K562 (cell line): ENCODE data around the gene JPH3. TPM values are rescaled to one million over a fixed set of nuclear protein-coding genes. Genes with fewer than 3 reads are reported as not detected.
A peak's percentile ranks its signal among the peaks of the same experiment; 100 is the strongest.

Source experiments
- ATAC-seq: fragments of 200-7000 bp; cut with Tn5 transposase; 3 replicates; pipeline ENCODE4 v1.9.1; 2020; ENCODE audit warnings: moderate library complexity
- BruUV-seq: library from RNA; stranded (reverse); fragments of 400-500 nt; replicated peaks from 2 replicates; lab custom pipeline; 2021; lab: Mats Ljungman, UMichigan
- CTCF ChIA-PET: fragments of 300-600 bp; formaldehyde crosslinking; extraction: SDS; loops from one replicate; lab custom pipeline; 2021; ENCODE audit warnings: low intra/inter-chr PET ratio; lab: Yijun Ruan, JAX
- POLR2A ChIA-PET: fragments of 300-600, 350-650 bp; sonication (Branson Sonifier 250); formaldehyde crosslinking; extraction: SDS; loops from one replicate; lab custom pipeline; 2021; ENCODE audit warnings: antibody characterized with exemption, inconsistent platforms; lab: Yijun Ruan, JAX
- DNase-seq, 4 experiments: peaks; one replicate each; pipeline versions ENCODE4 v3.0.0 to v3.0.0-alpha.2; 2011 to 2018; ENCODE audit warnings: low spot score in 3 of 4, mixed read lengths in 3 of 4; ENCODE audit errors: extremely low read depth in 1 of 4
- FAIRE-seq: peaks from 2 replicates; lab custom pipeline; 2011; peaks lifted over from hg19 to GRCh38; lab: Jason Lieb, UNC
- H2AFZ ChIP-seq: 2 replicates; pipeline ENCODE4 v1.6.0; 2011; ENCODE audit warnings: low read depth, low read length, control low read depth, inconsistent platforms
- H3K27ac ChIP-seq: fragments of 200-600 bp; 3 replicates; pipeline ENCODE4 v1.8.0; 2011; ENCODE audit warnings: low read depth, mild to moderate bottlenecking, control low read depth, inconsistent platforms, low read length, moderate library complexity, mixed read lengths; ENCODE audit errors: extremely low read depth
- H3K27me3 ChIP-seq, 2 experiments: fragments of 300-600 bp in 1 of 2; 2 replicates in 1 of 2; 3 replicates in 1 of 2; pipeline versions ENCODE4 v1.6.0 to v1.8.0; 2011; ENCODE audit warnings: inconsistent platforms in 2 of 2, low read length in 2 of 2, mild to moderate bottlenecking in 1 of 2, mixed read lengths in 1 of 2, moderate library complexity in 1 of 2; ENCODE audit not compliant: control insufficient read depth in 2 of 2, insufficient read depth in 2 of 2
- H3K36me3 ChIP-seq: fragments of 300-600 bp; 3 replicates; pipeline ENCODE4 v1.8.0; 2011; ENCODE audit warnings: mild to moderate bottlenecking, low read length, inconsistent platforms; ENCODE audit not compliant: control insufficient read depth, insufficient read depth
- H3K4me1 ChIP-seq, 2 experiments: fragments of 200-600 bp in 1 of 2; replicated peaks in 1 of 2; 2 replicates in 1 of 2; 3 replicates in 1 of 2; pipeline versions ENCODE4 v1.5.1 to v1.8.0; 2011; ENCODE audit warnings: inconsistent platforms in 2 of 2, low read length in 2 of 2, mild to moderate bottlenecking in 1 of 2, mixed read lengths in 1 of 2, moderate library complexity in 1 of 2; ENCODE audit not compliant: control insufficient read depth in 2 of 2, insufficient read depth in 2 of 2
- H3K4me2 ChIP-seq: 2 replicates; pipeline ENCODE4 v1.6.1; 2011; ENCODE audit warnings: low read length, control low read depth, inconsistent platforms, mixed read lengths; ENCODE audit not compliant: insufficient read depth
- H3K4me3 ChIP-seq: fragments of 200-600 bp; sonication (generic), shearing (Covaris generic); 2 replicates; pipeline ENCODE4 v1.5.1; 2016; ENCODE audit warnings: control low read depth, inconsistent platforms
- H3K79me2 ChIP-seq: fragments of 200-600 bp; 3 replicates; pipeline ENCODE4 v1.8.0; 2011; ENCODE audit warnings: low read length, inconsistent platforms; ENCODE audit not compliant: control insufficient read depth, insufficient read depth
- H3K9ac ChIP-seq, 2 experiments: 2 replicates each; pipeline versions ENCODE4 v1.6.0 to v1.6.1; 2011; ENCODE audit warnings: low read depth in 2 of 2, low read length in 2 of 2, control low read depth in 1 of 2, inconsistent platforms in 1 of 2, mild to moderate bottlenecking in 1 of 2, mixed read lengths in 1 of 2; ENCODE audit not compliant: insufficient read depth in 1 of 2
- H3K9me1 ChIP-seq: one replicate; pipeline ENCODE4 v1.6.0; 2011; ENCODE audit warnings: inconsistent platforms, mild to moderate bottlenecking, low read length, moderate library complexity; ENCODE audit not compliant: control insufficient read depth, insufficient read depth
- H3K9me3 ChIP-seq: replicated peaks from 2 replicates; pipeline ENCODE4 v1.5.1; 2011; ENCODE audit warnings: low read depth, low read length, inconsistent platforms; ENCODE audit not compliant: control insufficient read depth, insufficient read depth
- H4K20me1 ChIP-seq: replicated peaks from 2 replicates; pipeline ENCODE4 v1.6.1; 2011; ENCODE audit warnings: low read length, inconsistent platforms, mixed read lengths; ENCODE audit not compliant: control insufficient read depth, insufficient read depth
- ARID2 ChIP-seq: fragments of 450-650 bp; IDR thresholded peaks from 2 replicates; pipeline ENCODE4 v1.6.1; 2017; ENCODE audit warnings: antibody characterized with exemption, mild to moderate bottlenecking
- E4F1 ChIP-seq: fragments of 250-450 bp; sonication (Bioruptor Pico); IDR thresholded peaks from 2 replicates; pipeline ENCODE4 v1.5.0; 2021; ENCODE audit warnings: mild to moderate bottlenecking, borderline replicate concordance
- HEY1 ChIP-seq: fragments of 250-450 bp; sonication (Bioruptor Pico); IDR thresholded peaks from 2 replicates; pipeline ENCODE4 v1.5.0; 2020; ENCODE audit warnings: mild to moderate bottlenecking, moderate library complexity, borderline replicate concordance
- NFXL1 ChIP-seq: fragments of 450-650 bp; formaldehyde crosslinking; IDR thresholded peaks from 2 replicates; pipeline ENCODE4 v1.4.0; 2021; ENCODE audit warnings: mild to moderate bottlenecking
- OTX1 ChIP-seq: fragments of 450-650 bp; formaldehyde crosslinking; IDR thresholded peaks from 2 replicates; pipeline ENCODE4 v1.4.0; 2022; ENCODE audit warnings: mild to moderate bottlenecking
- PHB2 ChIP-seq: fragments of 450-650 bp; IDR thresholded peaks from 2 replicates; pipeline ENCODE4 v1.6.1; 2017; ENCODE audit warnings: low read depth
- RB1 ChIP-seq: fragments of 450-650 bp; IDR thresholded peaks from 2 replicates; pipeline ENCODE4 v1.6.1; 2017; ENCODE audit warnings: low read depth, mild to moderate bottlenecking
- SP2 ChIP-seq: IDR thresholded peaks from 2 replicates; pipeline ENCODE4 v1.6.1; 2011; ENCODE audit warnings: mild to moderate bottlenecking, low read depth, low read length, moderate library complexity; ENCODE audit not compliant: poor library complexity, severe bottlenecking; ENCODE audit errors: extremely low read depth
- ZNF449 ChIP-seq: fragments of 250-450 bp; sonication (Bioruptor Pico); IDR thresholded peaks from 2 replicates; pipeline ENCODE4 v1.8.0; 2022; ENCODE audit warnings: moderate library complexity, mild to moderate bottlenecking, inconsistent platforms
- ZNF780A ChIP-seq: fragments of 250-450 bp; sonication (Bioruptor Pico); IDR thresholded peaks from 2 replicates; pipeline ENCODE4 v1.5.0; 2021; ENCODE audit warnings: mild to moderate bottlenecking
- WGBS: fragments of 100-300 bp; shearing (Covaris generic); methylation state at CpG from one replicate; pipeline ENCODE4 v1.1.6; 2016; ENCODE audit warnings: low coverage, mixed read lengths; ENCODE audit not compliant: insufficient coverage; ENCODE audit errors: missing lambda C conversion rate; 5-methylcytosine and 5-hydroxymethylcytosine counted together
- in situ Hi-C: fragments of 300-500 bp; cut with MboI; formaldehyde crosslinking; loops from 4 replicates; pipeline ENCODE4 v1.15.0; 2018; ENCODE audit warnings: inconsistent platforms, mixed read lengths
- intact Hi-C: fragments of 100-400 bp; cut with micrococcal nuclease; formaldehyde crosslinking; loops from 2 replicates; pipeline ENCODE4 v1.14.2; 2022
- polyA plus RNA-seq, 8 experiments: library from polyadenylated mRNA; depleted of rRNA in 4 of 8; stranded (reverse) in 5 of 8; unstranded in 3 of 8; fragments of >200 nt; fragmentation: Nextera tagmentation in 2 of 8; fragmentation: Illumina TruSeq in 1 of 8; extraction: Ambion mirVana in 2 of 8; extraction: Trizol in 1 of 8; gene quantifications; 2 replicates each; pipeline versions ENCODE4 v1.2.1 to v1.2.3, GENCODE V29; 2011 to 2014; ENCODE audit warnings: inconsistent platforms in 1 of 8, missing spikeins in 1 of 8
- total RNA-seq, 7 experiments: library from RNA; depleted of rRNA in 6 of 7; stranded (reverse); fragments of >200 nt in 6 of 7; fragmentation: Illumina TruSeq in 2 of 7; extraction: Trizol in 2 of 7; gene quantifications; 2 replicates each; pipeline versions ENCODE4 v1.2.1 to v1.2.3, GENCODE V29; 2011 to 2021; ENCODE audit warnings: low replicate concordance in 1 of 7
- TF ChIP-seq, protein P1 (sequence below): sonication (generic); formaldehyde crosslinking; IDR thresholded peaks from 2 replicates; pipeline ENCODE4 v1.8.1; 2023; ENCODE audit warnings: missing genetic modification reagents, mild to moderate bottlenecking, borderline replicate concordance

The JPH3 gene
- total and polyA plus RNA-seq, 9 of the 15 experiments (the other 6 are each of a cell fraction or from before 2014, with no cell fraction given): 0.01 TPM; not detected in 8

DNA sequence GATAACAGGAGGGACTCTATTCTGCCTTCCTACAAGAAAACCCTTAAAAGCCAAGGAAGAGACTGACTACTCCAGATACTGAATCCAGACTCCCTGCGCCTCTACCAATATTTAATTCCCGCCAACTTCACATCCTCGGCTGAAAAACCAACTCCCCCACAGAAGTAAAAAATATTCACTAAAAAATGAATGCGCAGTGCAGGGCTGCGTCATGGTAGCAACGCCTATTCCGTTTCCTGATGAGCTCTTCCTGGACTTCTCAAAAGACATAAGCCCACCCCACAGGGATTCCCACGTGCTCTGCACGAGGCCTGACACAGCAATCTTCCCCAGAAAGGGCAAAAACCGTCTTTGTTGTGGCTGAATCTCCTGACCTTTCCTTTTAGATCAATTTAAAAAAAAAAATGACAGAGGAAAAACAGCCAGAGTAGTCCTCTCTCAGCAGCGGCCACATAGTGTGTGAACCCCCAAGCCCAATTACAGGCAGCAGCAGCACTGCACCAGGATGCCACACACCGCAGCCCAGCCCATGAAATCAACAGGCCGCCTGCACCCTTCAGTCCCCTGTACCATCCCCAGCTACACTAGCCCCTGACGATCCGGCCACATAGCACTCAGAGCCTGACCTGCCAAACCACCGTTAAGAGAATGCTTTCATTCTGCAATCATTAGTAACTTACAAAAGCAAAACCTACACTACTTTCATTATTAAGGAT is 139.6 kb downstream of the JPH3 start:
- FAIRE-seq: no peak
- Histone ChIP-seq H3K79me2 (peaks cover 20% of the 10 kb centered on the region; the same call in 2 of the 3 replicates), H2AFZ (no peak overlapping the region), H4K20me1 (peaks cover 8% of the 10 kb centered on the region), H3K9ac (0 out of 4 replicates have a peak overlapping the region, but pooled peaks of 1 of the 2 experiments have one; percentile 42), H3K4me3 (no peak overlapping the region), H3K9me3 (no peaks in the 10 kb centered on the region), H3K4me1 (peaks cover 0 to 10% of the 10 kb centered on the region in 2 experiments; a peak in 3 of 5 replicates), H3K4me2 (no peak overlapping the region), H3K27me3 (no peaks in the 10 kb centered on the region), H3K36me3 (peaks cover 76% of the 10 kb centered on the region), H3K9me1 (peaks cover 1% of the 10 kb centered on the region), H3K27ac (no peak overlapping the region)
- in situ Hi-C loops: no loop called here
- no TSS peak for BruUV-seq
- intact Hi-C loops: no loop called here
- 87% methylated on average over 16 of the region's 16 CpGs for WGBS
- POLR2A ChIA-PET: no interaction called here
- CTCF ChIA-PET: no interaction called here
- no peak for ATAC-seq
- DNase-seq: no peak
- TF ChIP-seq OTX1 (CRISPR knock-in tag) (no peak), ZNF780A (CRISPR knock-in tag) (no peak), ARID2 (no peak), HEY1 (CRISPR knock-in tag) (no peak), NFXL1 (CRISPR knock-in tag) (no peak), ZNF449 (CRISPR knock-in tag) (no peak), PHB2 (no peak), SP2 (no peak), E4F1 (CRISPR knock-in tag) (no peak), RB1 (no peak)
- TF ChIP-seq, protein P1, sequence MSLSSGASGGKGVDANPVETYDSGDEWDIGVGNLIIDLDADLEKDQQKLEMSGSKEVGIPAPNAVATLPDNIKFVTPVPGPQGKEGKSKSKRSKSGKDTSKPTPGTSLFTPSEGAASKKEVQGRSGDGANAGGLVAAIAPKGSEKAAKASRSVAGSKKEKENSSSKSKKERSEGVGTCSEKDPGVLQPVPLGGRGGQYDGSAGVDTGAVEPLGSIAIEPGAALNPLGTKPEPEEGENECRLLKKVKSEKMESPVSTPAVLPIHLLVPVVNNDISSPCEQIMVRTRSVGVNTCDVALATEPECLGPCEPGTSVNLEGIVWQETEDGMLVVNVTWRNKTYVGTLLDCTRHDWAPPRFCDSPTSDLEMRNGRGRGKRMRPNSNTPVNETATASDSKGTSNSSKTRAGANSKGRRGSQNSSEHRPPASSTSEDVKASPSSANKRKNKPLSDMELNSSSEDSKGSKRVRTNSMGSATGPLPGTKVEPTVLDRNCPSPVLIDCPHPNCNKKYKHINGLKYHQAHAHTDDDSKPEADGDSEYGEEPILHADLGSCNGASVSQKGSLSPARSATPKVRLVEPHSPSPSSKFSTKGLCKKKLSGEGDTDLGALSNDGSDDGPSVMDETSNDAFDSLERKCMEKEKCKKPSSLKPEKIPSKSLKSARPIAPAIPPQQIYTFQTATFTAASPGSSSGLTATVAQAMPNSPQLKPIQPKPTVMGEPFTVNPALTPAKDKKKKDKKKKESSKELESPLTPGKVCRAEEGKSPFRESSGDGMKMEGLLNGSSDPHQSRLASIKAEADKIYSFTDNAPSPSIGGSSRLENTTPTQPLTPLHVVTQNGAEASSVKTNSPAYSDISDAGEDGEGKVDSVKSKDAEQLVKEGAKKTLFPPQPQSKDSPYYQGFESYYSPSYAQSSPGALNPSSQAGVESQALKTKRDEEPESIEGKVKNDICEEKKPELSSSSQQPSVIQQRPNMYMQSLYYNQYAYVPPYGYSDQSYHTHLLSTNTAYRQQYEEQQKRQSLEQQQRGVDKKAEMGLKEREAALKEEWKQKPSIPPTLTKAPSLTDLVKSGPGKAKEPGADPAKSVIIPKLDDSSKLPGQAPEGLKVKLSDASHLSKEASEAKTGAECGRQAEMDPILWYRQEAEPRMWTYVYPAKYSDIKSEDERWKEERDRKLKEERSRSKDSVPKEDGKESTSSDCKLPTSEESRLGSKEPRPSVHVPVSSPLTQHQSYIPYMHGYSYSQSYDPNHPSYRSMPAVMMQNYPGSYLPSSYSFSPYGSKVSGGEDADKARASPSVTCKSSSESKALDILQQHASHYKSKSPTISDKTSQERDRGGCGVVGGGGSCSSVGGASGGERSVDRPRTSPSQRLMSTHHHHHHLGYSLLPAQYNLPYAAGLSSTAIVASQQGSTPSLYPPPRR (CRISPR knock-in tag): no peak
